ENCODE data around the gene CACHD1. TPM values are rescaled to one million over a fixed set of nuclear protein-coding genes. Genes with fewer than 3 reads are reported as not detected.

CACHD1 gene
- total and polyA plus RNA-seq, 2 of the 4 experiments (the other 2 are of a cell fraction), result 2.9 to 5.9 TPM

DNA sequence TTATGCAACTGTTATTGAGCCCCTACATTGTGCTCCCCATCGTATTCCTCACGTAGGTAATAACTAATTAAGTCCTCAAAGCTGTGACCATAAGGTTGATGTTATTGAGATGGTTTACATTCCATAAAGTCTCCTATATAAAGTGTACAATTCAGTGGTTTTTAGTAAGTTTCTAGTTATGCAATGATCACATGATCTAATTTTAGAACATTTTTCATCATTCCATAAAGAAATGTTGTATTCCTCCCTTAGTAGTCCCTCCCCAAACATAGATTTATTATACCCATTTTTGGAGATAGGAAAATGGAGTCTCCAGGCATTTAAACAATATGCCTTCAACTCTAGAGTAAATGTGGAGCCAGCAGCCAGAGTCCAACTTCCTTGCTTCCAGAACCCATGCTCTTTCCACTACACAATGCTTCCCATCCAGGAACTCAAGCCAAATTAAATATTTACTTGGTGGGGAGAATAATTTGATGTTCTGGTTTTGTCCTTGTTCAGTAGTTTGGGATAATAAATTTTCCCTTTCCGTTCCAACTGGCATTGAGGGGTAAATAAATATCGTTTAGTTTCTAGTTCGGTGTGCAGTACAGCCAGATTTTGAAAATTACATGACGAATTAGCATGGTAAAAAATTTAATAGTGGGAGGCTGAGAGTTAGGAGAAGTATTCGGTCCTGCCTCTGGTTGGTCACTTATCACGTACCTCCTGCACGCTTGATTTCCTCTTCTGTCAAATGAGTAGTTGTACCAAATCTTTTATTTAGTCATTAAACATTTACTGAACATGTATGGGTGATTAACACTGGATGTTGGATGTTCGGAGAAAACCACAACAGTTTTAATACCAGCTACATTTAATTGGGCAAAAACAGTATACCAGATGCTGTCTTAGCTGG lies 66.3 kb downstream of the CACHD1 start:
- Histone ChIP-seq H3K23ac (ENCODE audit: low read depth, low read length) (no peak overlapping the region), H2AK9ac (replicated peaks; ENCODE audit: low read depth, low read length, poor library complexity) (no peak overlapping the region), H4K20me1 (ENCODE audit: insufficient read depth, low read length) (no peaks in the 10 kb centered on the region), H3K27ac (ENCODE audit: insufficient read depth, low read length) (no peak overlapping the region), H4K91ac (ENCODE audit: insufficient read depth, low read depth, low read length) (no peak overlapping the region), H2AFZ (replicated peaks; ENCODE audit: low read length, poor library complexity) (no peak overlapping the region), H2BK15ac (ENCODE audit: low read depth, low read length) (no peak overlapping the region), H4K8ac (ENCODE audit: low read depth in 2 of 2, low read length in 2 of 2) (no peak overlapping the region), H3K4ac (ENCODE audit: low read depth, low read length) (no peak overlapping the region), H3K79me1 (ENCODE audit: low read depth in 1 of 2, low read length in 2 of 2) (0 out of 4 replicates have a peak, but pooled peaks cover 0 to 3% of the 10 kb centered on the region in 2 experiments), H3K9me1 (ENCODE audit: insufficient read depth, low read length) (0 out of 2 replicates have a peak, but pooled peaks cover 3% of the 10 kb centered on the region), H2BK120ac (ENCODE audit: low read depth, low read length) (no peak overlapping the region), H3K18ac (ENCODE audit: low read depth, low read length) (no peak overlapping the region), H2AK5ac (ENCODE audit: low read depth, low read length) (no peak overlapping the region), H3K9me3 (ENCODE audit: control insufficient read depth, insufficient read depth, low read length) (no peaks in the 10 kb centered on the region), H3K56ac (ENCODE audit: extremely low read depth, insufficient read depth, low read length) (no peak overlapping the region), H3K14ac (replicated peaks; ENCODE audit: low read depth, low read length) (no peak overlapping the region; the same call in 1 of the 2 replicates), H3K4me2 (ENCODE audit: low read depth, low read length) (no peak overlapping the region), H3K27me3 (ENCODE audit: control insufficient read depth, insufficient read depth, low read length) (no peaks in the 10 kb centered on the region), H3K4me1 (ENCODE audit: control insufficient read depth, insufficient read depth, low read length) (peaks cover 3% of the 10 kb centered on the region), H2BK5ac (ENCODE audit: low read depth, low read length, poor library complexity, severe bottlenecking) (no peak overlapping the region), H3K4me3 (ENCODE audit: insufficient read depth, low read depth, low read length) (no peak overlapping the region), H2BK20ac (ENCODE audit: low read depth, low read length) (no peak overlapping the region), H3K36me3 (ENCODE audit: control insufficient read depth, insufficient read depth, low read length) (no peaks in the 10 kb centered on the region), H4K5ac (ENCODE audit: low read depth, low read length) (no peak overlapping the region), H3K9ac (ENCODE audit: low read depth, low read length) (no peak overlapping the region)
- ChIA-PET POLR2A (ENCODE audit: unreplicated experiment) (no interaction called here), CTCF (interaction anchor here (0.5 kb wide), 1 partner anchor 15 kb away, joined by 3 read pairs; no protein-coding TSS in a partner anchor)
- DNase-seq (no peak), ATAC-seq (ENCODE audit: low read depth) (no peak)
- WGBS, 2 experiments (ENCODE audit: extremely low coverage in 2 of 2, insufficient read length in 1 of 2), result no CpG with 5 or more reads among the region's 10 CpGs
- TF ChIP-seq, protein P1, sequence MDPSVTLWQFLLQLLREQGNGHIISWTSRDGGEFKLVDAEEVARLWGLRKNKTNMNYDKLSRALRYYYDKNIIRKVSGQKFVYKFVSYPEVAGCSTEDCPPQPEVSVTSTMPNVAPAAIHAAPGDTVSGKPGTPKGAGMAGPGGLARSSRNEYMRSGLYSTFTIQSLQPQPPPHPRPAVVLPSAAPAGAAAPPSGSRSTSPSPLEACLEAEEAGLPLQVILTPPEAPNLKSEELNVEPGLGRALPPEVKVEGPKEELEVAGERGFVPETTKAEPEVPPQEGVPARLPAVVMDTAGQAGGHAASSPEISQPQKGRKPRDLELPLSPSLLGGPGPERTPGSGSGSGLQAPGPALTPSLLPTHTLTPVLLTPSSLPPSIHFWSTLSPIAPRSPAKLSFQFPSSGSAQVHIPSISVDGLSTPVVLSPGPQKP (IDR thresholded peaks at IDR 0.05; ENCODE audit: borderline replicate concordance, low read depth, low read length), result no peak
- TF ChIP-seq POLR2A (IDR thresholded peaks at IDR 0.05; ENCODE audit: low read depth, low read length), result no peak
- TF ChIP-seq, protein P2, sequence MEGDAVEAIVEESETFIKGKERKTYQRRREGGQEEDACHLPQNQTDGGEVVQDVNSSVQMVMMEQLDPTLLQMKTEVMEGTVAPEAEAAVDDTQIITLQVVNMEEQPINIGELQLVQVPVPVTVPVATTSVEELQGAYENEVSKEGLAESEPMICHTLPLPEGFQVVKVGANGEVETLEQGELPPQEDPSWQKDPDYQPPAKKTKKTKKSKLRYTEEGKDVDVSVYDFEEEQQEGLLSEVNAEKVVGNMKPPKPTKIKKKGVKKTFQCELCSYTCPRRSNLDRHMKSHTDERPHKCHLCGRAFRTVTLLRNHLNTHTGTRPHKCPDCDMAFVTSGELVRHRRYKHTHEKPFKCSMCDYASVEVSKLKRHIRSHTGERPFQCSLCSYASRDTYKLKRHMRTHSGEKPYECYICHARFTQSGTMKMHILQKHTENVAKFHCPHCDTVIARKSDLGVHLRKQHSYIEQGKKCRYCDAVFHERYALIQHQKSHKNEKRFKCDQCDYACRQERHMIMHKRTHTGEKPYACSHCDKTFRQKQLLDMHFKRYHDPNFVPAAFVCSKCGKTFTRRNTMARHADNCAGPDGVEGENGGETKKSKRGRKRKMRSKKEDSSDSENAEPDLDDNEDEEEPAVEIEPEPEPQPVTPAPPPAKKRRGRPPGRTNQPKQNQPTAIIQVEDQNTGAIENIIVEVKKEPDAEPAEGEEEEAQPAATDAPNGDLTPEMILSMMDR (conservative IDR thresholded peaks at IDR 0.05; ENCODE audit: low read depth, low read length), result no peak
- in situ Hi-C loops (cut with MboI; ENCODE audit: low sequenced_read_pairs), result no loop called here
- dilution Hi-C loops (cut with HindIII; ENCODE audit: low sequenced_read_pairs, unreplicated experiment), result no loop called here
- BruUV-seq (replicated peaks), result no TSS peak
- intact Hi-C loops (cut with micrococcal nuclease), result no loop called here
